SK-N-SH (cell line): ENCODE measurements around the gene BCL2L13. TPM values are rescaled to one million over a fixed set of nuclear protein-coding genes. Genes with fewer than 3 reads are reported as not detected.

Experiments
- CTCF ChIA-PET: fragments of 300-600, 350-600 bp; formaldehyde crosslinking; extraction: SDS; loops from one replicate; lab custom pipeline; 2021; lab: Yijun Ruan, JAX
- POLR2A ChIA-PET: fragments of 350-600 bp; sonication (Branson Sonifier 250); formaldehyde crosslinking; extraction: SDS; loops from one replicate; lab custom pipeline; 2020; ENCODE audit warnings: antibody characterized with exemption, inconsistent platforms; lab: Yijun Ruan, JAX
- DNase-seq: peaks from one replicate; pipeline ENCODE4 v3.0.0; 2012
- H2AFZ ChIP-seq: fragments of 200-600 bp; sonication (generic); 2 replicates; pipeline ENCODE4 v1.8.1; 2016; ENCODE audit warnings: antibody characterized with exemption, mild to moderate bottlenecking, low read depth
- H3F3A ChIP-seq: fragments of 200-600 bp; sonication (generic); replicated peaks from 2 replicates; pipeline ENCODE3; 2016; ENCODE audit warnings: antibody characterized with exemption, mild to moderate bottlenecking; ENCODE audit not compliant: insufficient read depth
- H3K27ac ChIP-seq, 2 experiments: fragments of 200-500 bp in 1 of 2; fragments of 200-600 bp in 1 of 2; sonication (Bioruptor generic) in 1 of 2; sonication (generic), shearing (Covaris generic) in 1 of 2; 2 replicates each; pipeline versions ENCODE4 v1.5.1 to v1.6.1; 2014 to 2016; ENCODE audit warnings: low read depth in 2 of 2, inconsistent platforms in 1 of 2, low read length in 1 of 2, mild to moderate bottlenecking in 1 of 2, mixed read lengths in 1 of 2
- H3K27me3 ChIP-seq: fragments of 200-600 bp; sonication (generic), shearing (Covaris generic); 2 replicates; pipeline ENCODE4 v1.6.1; 2016; ENCODE audit warnings: mixed run types; ENCODE audit not compliant: insufficient read depth
- H3K36me3 ChIP-seq, 2 experiments: fragments of 200-500 bp in 1 of 2; fragments of 200-600 bp in 1 of 2; sonication (Bioruptor generic) in 1 of 2; sonication (generic) in 1 of 2; replicated peaks in 1 of 2; 2 replicates each; pipeline versions ENCODE3 to v1.5.1; 2014 to 2016; ENCODE audit warnings: low read length in 1 of 2, mild to moderate bottlenecking in 1 of 2; ENCODE audit not compliant: insufficient read depth in 2 of 2, control insufficient read depth in 1 of 2
- H3K4me1 ChIP-seq, 2 experiments: fragments of 200-500 bp in 1 of 2; fragments of 200-600 bp in 1 of 2; sonication (Bioruptor generic) in 1 of 2; sonication (generic), shearing (Covaris generic) in 1 of 2; 2 replicates each; pipeline versions ENCODE4 v1.5.1 to v1.6.1; 2014 to 2016; ENCODE audit warnings: low read depth in 1 of 2, low read length in 1 of 2, mixed run types in 1 of 2; ENCODE audit not compliant: insufficient read depth in 2 of 2, control insufficient read depth in 1 of 2
- H3K4me2 ChIP-seq: fragments of 200-600 bp; sonication (generic), shearing (Covaris generic); 2 replicates; pipeline ENCODE4 v1.6.1; 2017; ENCODE audit warnings: mixed run types
- H3K4me3 ChIP-seq, 2 experiments: fragments of 200-500 bp in 1 of 2; fragments of 200-600 bp in 1 of 2; sonication (Bioruptor generic) in 1 of 2; sonication (generic), shearing (Covaris generic) in 1 of 2; 2 replicates each; pipeline versions ENCODE4 v1.5.1 to v1.8.1; 2014 to 2016; ENCODE audit warnings: low read depth in 2 of 2, inconsistent platforms in 1 of 2, low read length in 1 of 2, mild to moderate bottlenecking in 1 of 2, mixed read lengths in 1 of 2, moderate library complexity in 1 of 2
- H3K79me2 ChIP-seq: fragments of 200-600 bp; sonication (generic); 2 replicates; pipeline ENCODE4 v1.8.1; 2017; ENCODE audit warnings: mild to moderate bottlenecking; ENCODE audit not compliant: insufficient read depth
- H3K9ac ChIP-seq: fragments of 200-600 bp; sonication (generic); 2 replicates; pipeline ENCODE4 v1.6.1; 2017; ENCODE audit warnings: mixed run types
- H3K9me2 ChIP-seq: fragments of 200-600 bp; sonication (generic); 2 replicates; pipeline ENCODE4 v1.6.1; 2017; ENCODE audit warnings: mixed run types
- H3K9me3 ChIP-seq: fragments of 200-600 bp; sonication (generic); 2 replicates; pipeline ENCODE4 v1.6.1; 2017; ENCODE audit warnings: mixed run types, mild to moderate bottlenecking, moderate library complexity
- H4K20me1 ChIP-seq: fragments of 200-600 bp; sonication (generic); 2 replicates; pipeline ENCODE4 v1.6.1; 2017; ENCODE audit warnings: mild to moderate bottlenecking, mixed run types; ENCODE audit not compliant: insufficient read depth
- CTCF ChIP-seq: fragments of 200-600 bp; sonication (generic); IDR thresholded peaks from 2 replicates; pipeline ENCODE4 v1.6.1; 2017; ENCODE audit warnings: antibody characterized with exemption, mild to moderate bottlenecking, moderate library complexity
- ELF1 ChIP-seq: IDR thresholded peaks from 2 replicates; pipeline ENCODE4 v1.4.0; 2012
- EP300 ChIP-seq, 2 experiments: IDR thresholded peaks; 2 replicates each; pipeline versions ENCODE4 v1.4.0 to v1.6.1; 2012; ENCODE audit warnings: borderline replicate concordance in 1 of 2, low read depth in 1 of 2, low read length in 1 of 2
- FOXJ3 ChIP-seq: sonication (generic); formaldehyde crosslinking; IDR thresholded peaks from 2 replicates; pipeline ENCODE4 v1.5.1; 2020; ENCODE audit warnings: mild to moderate bottlenecking, missing genetic modification reagents
- FOXM1 ChIP-seq: IDR thresholded peaks from 2 replicates; pipeline ENCODE4 v1.4.0; 2012; ENCODE audit warnings: low read depth, mild to moderate bottlenecking
- GABPA ChIP-seq: IDR thresholded peaks from 2 replicates; pipeline ENCODE4 v1.4.0; 2012; ENCODE audit warnings: low read depth, mild to moderate bottlenecking
- GATA2 ChIP-seq: sonication (generic); formaldehyde crosslinking; IDR thresholded peaks from 2 replicates; pipeline ENCODE4 v1.5.0; 2020; ENCODE audit warnings: mild to moderate bottlenecking, missing genetic modification reagents
- IRF3 ChIP-seq: fragments of 150-350 bp; IDR thresholded peaks from 2 replicates; pipeline ENCODE4 v1.6.1; 2016; ENCODE audit warnings: mild to moderate bottlenecking, low read depth, low read length
- JUND ChIP-seq: IDR thresholded peaks from 2 replicates; pipeline ENCODE4 v1.4.0; 2012
- MAX ChIP-seq: IDR thresholded peaks from 2 replicates; pipeline ENCODE4 v1.4.0; 2012; ENCODE audit warnings: low read depth
- MXI1 ChIP-seq: IDR thresholded peaks from 2 replicates; pipeline ENCODE4 v1.6.1; 2012; ENCODE audit warnings: mild to moderate bottlenecking, low read depth, low read length, improper control_type of control experiment
- POLR2AphosphoS5 ChIP-seq: IDR thresholded peaks from 2 replicates; pipeline ENCODE4 v1.6.1; 2012; ENCODE audit warnings: low read depth, low read length
- RAD21 ChIP-seq: IDR thresholded peaks from 2 replicates; pipeline ENCODE4 v1.6.1; 2012; ENCODE audit warnings: mild to moderate bottlenecking, low read length
- RCOR1 ChIP-seq: fragments of 150-350 bp; IDR thresholded peaks from 2 replicates; pipeline ENCODE4 v1.6.1; 2017; ENCODE audit warnings: antibody characterized with exemption, low read length
- RXRA ChIP-seq: IDR thresholded peaks from 2 replicates; pipeline ENCODE4 v1.4.0; 2012; ENCODE audit warnings: low read depth, mild to moderate bottlenecking, borderline replicate concordance
- SIN3A ChIP-seq: IDR thresholded peaks from 2 replicates; pipeline ENCODE4 v1.6.1; 2012; ENCODE audit warnings: low read depth, mild to moderate bottlenecking, low read length, moderate library complexity, borderline replicate concordance
- TAF1 ChIP-seq: IDR thresholded peaks from 2 replicates; pipeline ENCODE4 v1.6.1; 2012; ENCODE audit warnings: low read depth, mild to moderate bottlenecking, low read length, moderate library complexity, borderline replicate concordance
- TCF12 ChIP-seq: IDR thresholded peaks from 2 replicates; pipeline ENCODE4 v1.4.0; 2012
- TEAD4 ChIP-seq: IDR thresholded peaks from 2 replicates; pipeline ENCODE4 v1.4.0; 2012; ENCODE audit warnings: mild to moderate bottlenecking, borderline replicate concordance; ENCODE audit not compliant: insufficient read depth
- USF1 ChIP-seq: IDR thresholded peaks from 2 replicates; pipeline ENCODE4 v1.4.0; 2012; ENCODE audit warnings: low read depth, borderline replicate concordance
- USF2 ChIP-seq: fragments of 150-350 bp; IDR thresholded peaks from 2 replicates; pipeline ENCODE4 v1.6.1; 2017; ENCODE audit warnings: antibody characterized with exemption, low read length, low read depth, borderline replicate concordance
- YY1 ChIP-seq: IDR thresholded peaks from 2 replicates; pipeline ENCODE4 v1.4.0; 2012; ENCODE audit warnings: low read depth, mild to moderate bottlenecking
- WGBS: methylation state at CpG from one replicate; pipeline ENCODE4 v1.1.6; 2017; ENCODE audit warnings: low lambda C conversion rate; 5-methylcytosine and 5-hydroxymethylcytosine counted together
- polyA plus RNA-seq, 3 experiments: library from polyadenylated mRNA; depleted of rRNA; stranded (reverse); fragments of >200 nt; gene quantifications; 2 replicates each; pipeline ENCODE4 v1.2.3, GENCODE V29; 2012

The BCL2L13 gene
- polyA plus RNA-seq, 1 of the 3 experiments (the other 2 are of a cell fraction) = 37.1 TPM

GRCh38 chr22:17724241-17724640 is 85.7 kb downstream of the BCL2L13 start:
- no peaks in the 10 kb centered on the region for H3K9me3 ChIP-seq
- TF ChIP-seq USF1 (no peak), YY1 (no peak), POLR2AphosphoS5 (no peak), CTCF (no peak), IRF3 (no peak), RAD21 (no peak), USF2 (no peak), RXRA (no peak)
- CTCF ChIA-PET = interaction anchor here (1.1 to 3.2 kb wide), 5 partner anchors 12 to 105 kb away, joined by 3 to 15 read pairs (median 4); no protein-coding TSS in a partner anchor
- H3K79me2 ChIP-seq = peaks cover 60% of the 10 kb centered on the region
- no peak overlapping the region for H3K4me3 ChIP-seq
- DNase-seq = no peak
- peaks cover 20 to 24% of the 10 kb centered on the region in 2 experiments for H3K36me3 ChIP-seq
- 0 out of 2 replicates have a peak, but pooled peaks cover 1% of the 10 kb centered on the region for H3K9me2 ChIP-seq
- peaks cover 9 to 20% of the 10 kb centered on the region in 2 experiments; a peak in 3 of 4 replicates for H3K4me1 ChIP-seq
- 94% methylated on average over 5 of the region's 5 CpGs for WGBS
- H4K20me1 ChIP-seq = 0 out of 2 replicates have a peak, but pooled peaks cover 3% of the 10 kb centered on the region
- no peak overlapping the region for H3K9ac ChIP-seq
- POLR2A ChIA-PET = interaction anchor here (0.6 kb wide), 1 partner anchor 127 kb away, joined by 3 read pairs; no protein-coding TSS in a partner anchor
- no peak overlapping the region for H3K4me2 ChIP-seq
- H2AFZ ChIP-seq = no peak overlapping the region
- no peaks in the 10 kb centered on the region for H3K27me3 ChIP-seq
- H3K27ac ChIP-seq = no peak overlapping the region
- no peaks in the 10 kb centered on the region for H3F3A ChIP-seq

- Histone ChIP-seq H3K4me2 (no peak overlapping the region), H3K4me3 (no peak overlapping the region), H3K4me1 (peaks cover 9 to 20% of the 10 kb centered on the region in 2 experiments; a peak in 3 of 4 replicates), H3K79me2 (peaks cover 53% of the 10 kb centered on the region), H3F3A (no peaks in the 10 kb centered on the region), H4K20me1 (0 out of 2 replicates have a peak, but pooled peaks cover 3% of the 10 kb centered on the region), H3K9me2 (no peaks in the 10 kb centered on the region), H3K27ac (peak overlapping the region in 1 of 2 experiments; percentile 34; a peak in 2 of 4 replicates), H3K9ac (no peak overlapping the region), H3K27me3 (no peaks in the 10 kb centered on the region), H3K36me3 (peaks cover 18 to 30% of the 10 kb centered on the region in 2 experiments), H2AFZ (no peak overlapping the region), H3K9me3 (no peaks in the 10 kb centered on the region)
- WGBS = 76% methylated on average over 8 of the region's 8 CpGs
- no peak for DNase-seq
- no peak for TF ChIP-seq JUND
- no peak for TF ChIP-seq RCOR1
- TF ChIP-seq TCF12 = no peak
- TF ChIP-seq GABPA = no peak
- TF ChIP-seq TEAD4 = no peak
- TF ChIP-seq FOXM1 = no peak
- TF ChIP-seq TAF1 = no peak
- TF ChIP-seq MAX = no peak
- TF ChIP-seq ELF1 = no peak
- TF ChIP-seq SIN3A = no peak
- TF ChIP-seq MXI1 = no peak
- no peak for TF ChIP-seq EP300 (IDR thresholded peaks at IDR 0.05; ENCODE audit: borderline replicate concordance in 1 of 2, low read depth in 1 of 2, low read length in 1 of 2)
- TF ChIP-seq GATA2 (CRISPR knock-in tag) = no peak; the same call in 1 of the 2 replicates
- TF ChIP-seq POLR2AphosphoS5 = no peak
- TF ChIP-seq FOXJ3 (CRISPR knock-in tag) = no peak
- ChIA-PET POLR2A (no interaction called here), CTCF (interaction anchor here (1.1 to 3.2 kb wide), 4 partner anchors 12 to 105 kb away, joined by 3 to 15 read pairs (median 4); no protein-coding TSS in a partner anchor)
These were observed 86.3 kb downstream of the BCL2L13 start for GRCh38 chr22:17724678-17725499.
